Measurements from ENCODE around the gene METTL1. TPM values are rescaled to one million over a fixed set of nuclear protein-coding genes. Genes with fewer than 3 reads are reported as not detected.
"Not testable (repeated sequence)": the region's sequence is repeated elsewhere in the genome, so short reads cannot be mapped to it uniquely, and the experiment has no call there.

Gene METTL1
- total RNA-seq (10 to 100 TPM; 15.4 to 16.2 TPM), polyA plus RNA-seq (10 to 100 TPM in 1 of 2 donors, 1 to 10 TPM in 1; 9.5 to 16.1 TPM)
- long read RNA-seq, donor 1, transcript METTL1-202 (6 exons, 2,066 nt) = major isoform, 21 of 37 reads
- long read RNA-seq, donor 1, partial matches to known transcripts = 6 of 37 reads
- long read RNA-seq, donor 1, other reads (novel, unspliced or antisense) = 9 of 37 reads
- long read RNA-seq, donor 2, transcript METTL1-202 (6 exons, 2,066 nt) = major isoform, 5 of 8 reads
- long read RNA-seq, donor 2, partial matches to known transcripts = 0 of 8 reads
- long read RNA-seq, donor 2, other reads (novel, unspliced or antisense) = 3 of 8 reads

- ATAC-seq (ENCODE audit: low FRiP score) (peak; percentile 97), DNase-seq (peak; percentile 97 to 98)
- intact Hi-C loops (cut with DNase I) = no loop called here
- Histone ChIP-seq H3K4me3 (ENCODE audit: low read length in 2 of 2) (peak within 1 kb of the TSS; percentile 44 to 82), H3K4me1 (ENCODE audit: control insufficient read depth in 1 of 2, insufficient read depth in 2 of 2, low read length in 2 of 2) (no peaks in the 10 kb centered on the region), H3K27me3 (ENCODE audit: control insufficient read depth in 1 of 2, insufficient read depth in 2 of 2, low read length in 1 of 2) (no peaks in the 10 kb centered on the region), H3K27ac (ENCODE audit: low read depth in 1 of 2, low read length in 2 of 2) (peak within 1 kb of the TSS in 1 of 2 donors; percentile 75), H3K9me3 (ENCODE audit: control insufficient read depth, low read length) (no peaks in the 10 kb centered on the region), H3K36me3 (ENCODE audit: control insufficient read depth in 1 of 2, insufficient read depth in 2 of 2, low read length in 1 of 2) (no peaks in the 10 kb centered on the region)
- WGBS, 2 donors = 0 to 1% methylated on average over 28 of the region's 28 CpGs
These were observed at the start of gene METTL1 for GRCh38 chr12:57771873-57772428. Gene METTL1 (minus strand): TSS chr12:57772105. CDS start chr12:57772083, 22 bp downstream.

GRCh38 chr12:57821015-57821414 is 49.1 kb upstream of the METTL1 start:
- H3K4me3 ChIP-seq (ENCODE audit: low read length in 2 of 2); DNase-seq; intact Hi-C loops (cut with DNase I); H3K27ac ChIP-seq (ENCODE audit: low read depth in 1 of 2, low read length in 2 of 2); ATAC-seq (ENCODE audit: low FRiP score); H3K4me1 ChIP-seq (ENCODE audit: control insufficient read depth in 1 of 2, insufficient read depth in 2 of 2, low read length in 2 of 2); H3K9me3 ChIP-seq (ENCODE audit: control insufficient read depth, low read length); H3K27me3 ChIP-seq (ENCODE audit: control insufficient read depth in 1 of 2, insufficient read depth in 2 of 2, low read length in 1 of 2): not testable (repeated sequence)
- peaks cover 12 to 26% of the 10 kb centered on the region in 2 donors for H3K36me3 ChIP-seq (ENCODE audit: control insufficient read depth in 1 of 2, insufficient read depth in 2 of 2, low read length in 1 of 2)
- 48 to 52% methylated on average over 5 of the region's 5 CpGs for WGBS, 2 donors

- H3K4me1 ChIP-seq (ENCODE audit: control insufficient read depth in 1 of 2, insufficient read depth in 2 of 2, low read length in 2 of 2); ATAC-seq (ENCODE audit: low FRiP score); H3K9me3 ChIP-seq (ENCODE audit: control insufficient read depth, low read length); DNase-seq; H3K27ac ChIP-seq (ENCODE audit: low read depth in 1 of 2, low read length in 2 of 2); H3K4me3 ChIP-seq (ENCODE audit: low read length in 2 of 2); intact Hi-C loops (cut with DNase I); H3K27me3 ChIP-seq (ENCODE audit: control insufficient read depth in 1 of 2, insufficient read depth in 2 of 2, low read length in 1 of 2): not testable (repeated sequence)
- WGBS, 2 donors = 58 to 65% methylated on average over 8 of the region's 8 CpGs
- H3K36me3 ChIP-seq (ENCODE audit: control insufficient read depth in 1 of 2, insufficient read depth in 2 of 2, low read length in 1 of 2) = peaks cover 12 to 22% of the 10 kb centered on the region in 2 donors
These were observed 48.2 kb upstream of the METTL1 start for GRCh38 chr12:57820119-57820518.

- DNase-seq; H3K27me3 ChIP-seq (ENCODE audit: control insufficient read depth in 1 of 2, insufficient read depth in 2 of 2, low read length in 1 of 2); ATAC-seq (ENCODE audit: low FRiP score); H3K4me3 ChIP-seq (ENCODE audit: low read length in 2 of 2); H3K36me3 ChIP-seq (ENCODE audit: control insufficient read depth in 1 of 2, insufficient read depth in 2 of 2, low read length in 1 of 2); H3K9me3 ChIP-seq (ENCODE audit: control insufficient read depth, low read length); intact Hi-C loops (cut with DNase I); H3K4me1 ChIP-seq (ENCODE audit: control insufficient read depth in 1 of 2, insufficient read depth in 2 of 2, low read length in 2 of 2): not testable (repeated sequence)
- WGBS, 2 donors = 71 to 75% methylated on average over 3 of the region's 3 CpGs
- peak overlapping the region in 1 of 2 donors; percentile 24 for H3K27ac ChIP-seq (ENCODE audit: low read depth in 1 of 2, low read length in 2 of 2)
These were observed 46.1 kb upstream of the METTL1 start for GRCh38 chr12:57817990-57818331.

GRCh38 chr12:57817261-57817989 is 45.5 kb upstream of the METTL1 start:
- Histone ChIP-seq H3K4me1 (ENCODE audit: control insufficient read depth in 1 of 2, insufficient read depth in 2 of 2, low read length in 2 of 2) (no peaks in the 10 kb centered on the region), H3K9me3 (ENCODE audit: control insufficient read depth, low read length) (no peaks in the 10 kb centered on the region), H3K27ac (ENCODE audit: low read depth in 1 of 2, low read length in 2 of 2) (peak overlapping the region; percentile 24 to 60), H3K4me3 (ENCODE audit: low read length in 2 of 2) (no peak overlapping the region), H3K36me3 (ENCODE audit: control insufficient read depth in 1 of 2, insufficient read depth in 2 of 2, low read length in 1 of 2) (peaks cover 3 to 4% of the 10 kb centered on the region in 2 donors), H3K27me3 (ENCODE audit: control insufficient read depth in 1 of 2, insufficient read depth in 2 of 2, low read length in 1 of 2) (no peaks in the 10 kb centered on the region)
- DNase-seq (no peak), ATAC-seq (ENCODE audit: low FRiP score) (peak; percentile 46)
- intact Hi-C loops (cut with DNase I) = no loop called here
- WGBS, 2 donors = 19 to 21% methylated on average over 8 of the region's 8 CpGs

- H3K4me3 ChIP-seq (ENCODE audit: low read length in 2 of 2) = no peak overlapping the region
- intact Hi-C loops (cut with DNase I) = no loop called here
- H3K27ac ChIP-seq (ENCODE audit: low read depth in 1 of 2, low read length in 2 of 2) = no peak overlapping the region
- DNase-seq (no peak), ATAC-seq (ENCODE audit: low FRiP score) (no peak)
- H3K9me3 ChIP-seq (ENCODE audit: control insufficient read depth, low read length) = no peaks in the 10 kb centered on the region
- peaks cover 3 to 4% of the 10 kb centered on the region in 2 donors for H3K36me3 ChIP-seq (ENCODE audit: control insufficient read depth in 1 of 2, insufficient read depth in 2 of 2, low read length in 1 of 2)
- H3K4me1 ChIP-seq (ENCODE audit: control insufficient read depth in 1 of 2, insufficient read depth in 2 of 2, low read length in 2 of 2) = no peaks in the 10 kb centered on the region
- H3K27me3 ChIP-seq (ENCODE audit: control insufficient read depth in 1 of 2, insufficient read depth in 2 of 2, low read length in 1 of 2) = no peaks in the 10 kb centered on the region
- WGBS, 2 donors = 36% methylated on average over 5 of the region's 5 CpGs
These were observed 44.9 kb upstream of the METTL1 start for GRCh38 chr12:57816855-57817151.

- H3K9me3 ChIP-seq (ENCODE audit: control insufficient read depth, low read length) = no peaks in the 10 kb centered on the region
- intact Hi-C loops (cut with DNase I) = no loop called here
- no peaks in the 10 kb centered on the region for H3K27me3 ChIP-seq (ENCODE audit: control insufficient read depth in 1 of 2, insufficient read depth in 2 of 2, low read length in 1 of 2)
- ATAC-seq (ENCODE audit: low FRiP score) (no peak), DNase-seq (no peak)
- peaks cover 3 to 4% of the 10 kb centered on the region in 2 donors for H3K36me3 ChIP-seq (ENCODE audit: control insufficient read depth in 1 of 2, insufficient read depth in 2 of 2, low read length in 1 of 2)
- H3K4me1 ChIP-seq (ENCODE audit: control insufficient read depth in 1 of 2, insufficient read depth in 2 of 2, low read length in 2 of 2) = no peaks in the 10 kb centered on the region
- H3K4me3 ChIP-seq (ENCODE audit: low read length in 2 of 2) = no peak overlapping the region
- H3K27ac ChIP-seq (ENCODE audit: low read depth in 1 of 2, low read length in 2 of 2) = no peak overlapping the region
- 58 to 60% methylated on average over 3 of the region's 3 CpGs for WGBS, 2 donors
These were observed 44.3 kb upstream of the METTL1 start for GRCh38 chr12:57816001-57816854.

GRCh38 chr12:57815177-57816000 is 43.5 kb upstream of the METTL1 start:
- Histone ChIP-seq H3K4me1 (ENCODE audit: control insufficient read depth in 1 of 2, insufficient read depth in 2 of 2, low read length in 2 of 2) (no peaks in the 10 kb centered on the region), H3K9me3 (ENCODE audit: control insufficient read depth, low read length) (no peaks in the 10 kb centered on the region), H3K27me3 (ENCODE audit: control insufficient read depth in 1 of 2, insufficient read depth in 2 of 2, low read length in 1 of 2) (no peaks in the 10 kb centered on the region), H3K36me3 (ENCODE audit: control insufficient read depth in 1 of 2, insufficient read depth in 2 of 2, low read length in 1 of 2) (peaks cover 2 to 3% of the 10 kb centered on the region in 2 donors), H3K4me3 (ENCODE audit: low read length in 2 of 2) (no peak overlapping the region), H3K27ac (ENCODE audit: low read depth in 1 of 2, low read length in 2 of 2) (no peak overlapping the region)
- WGBS, 2 donors = 69 to 77% methylated on average over 12 to 13 of the region's 13 CpGs
- DNase-seq (no peak), ATAC-seq (ENCODE audit: low FRiP score) (no peak)
- intact Hi-C loops (cut with DNase I) = no loop called here
